Measurements from ENCODE around the gene NLRP7.
"Not testable (repeated sequence)": the region's sequence is repeated elsewhere in the genome, so short reads cannot be mapped to it uniquely, and the experiment has no call there.

Gene NLRP7

DNA sequence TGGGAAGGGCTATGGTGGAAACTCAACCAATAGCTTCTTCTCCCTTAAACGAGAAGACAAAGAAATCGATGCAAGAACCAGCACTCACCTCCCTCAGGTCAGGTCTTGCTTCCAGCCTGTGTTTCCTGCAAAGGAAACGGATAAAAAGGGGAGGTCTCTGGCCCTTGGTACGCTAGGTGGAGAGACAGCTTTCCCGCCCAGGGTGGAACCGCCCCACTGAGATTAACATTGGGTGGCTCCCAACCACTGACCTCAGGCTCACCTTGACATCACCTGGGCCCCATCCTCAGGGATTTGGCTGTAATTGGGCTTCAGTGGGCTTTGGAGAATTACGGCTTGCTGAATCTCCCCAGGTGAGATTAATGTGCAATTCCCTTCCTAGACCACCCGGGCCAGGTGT lies at the start of gene NLRP7:
Gene NLRP7, minus strand, starts transcription at position 150 of the 400 bp plus-strand sequence.
- no peak for DNase-seq

DNA sequence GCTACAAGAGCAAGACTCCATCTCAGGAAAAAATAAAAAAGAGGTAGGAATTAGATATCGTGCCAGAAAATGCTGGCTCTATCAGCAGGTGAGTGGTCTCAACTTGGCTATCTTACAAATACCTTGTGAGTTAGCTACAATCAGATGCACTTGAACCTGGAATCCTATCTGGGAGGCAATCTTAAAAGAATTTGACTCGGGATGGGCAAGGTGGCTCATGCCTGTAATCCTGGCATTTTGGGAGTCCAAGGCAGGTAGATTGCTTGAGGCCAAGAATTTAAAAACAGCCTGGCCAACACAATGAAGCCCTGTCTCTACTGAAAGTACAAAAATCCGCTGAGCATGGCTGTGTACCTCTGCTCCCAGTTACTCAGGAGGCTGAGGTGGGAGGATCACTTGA lies 48.2 kb upstream of the NLRP7 start:
- no peak for DNase-seq

DNA sequence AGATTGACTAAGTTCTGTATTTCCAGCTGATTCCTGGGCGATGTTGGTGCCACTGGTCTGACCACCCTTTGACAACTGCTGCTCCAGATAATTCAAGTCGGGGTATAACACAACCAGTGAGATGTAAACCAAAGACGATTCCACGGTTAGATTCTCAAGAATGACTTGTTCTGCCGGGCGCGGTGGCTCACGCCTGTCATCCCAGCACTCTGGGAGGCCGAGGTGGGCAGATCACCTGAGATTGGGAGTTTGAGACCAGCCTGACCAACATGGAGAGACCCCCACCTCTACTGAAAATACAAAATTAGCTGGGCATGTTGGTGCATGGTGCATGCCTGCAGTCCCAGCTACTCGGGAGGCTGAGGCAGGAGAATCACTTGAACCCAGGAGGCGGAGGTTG lies 42.2 kb upstream of the NLRP7 start:
- not testable (repeated sequence) for DNase-seq

DNA sequence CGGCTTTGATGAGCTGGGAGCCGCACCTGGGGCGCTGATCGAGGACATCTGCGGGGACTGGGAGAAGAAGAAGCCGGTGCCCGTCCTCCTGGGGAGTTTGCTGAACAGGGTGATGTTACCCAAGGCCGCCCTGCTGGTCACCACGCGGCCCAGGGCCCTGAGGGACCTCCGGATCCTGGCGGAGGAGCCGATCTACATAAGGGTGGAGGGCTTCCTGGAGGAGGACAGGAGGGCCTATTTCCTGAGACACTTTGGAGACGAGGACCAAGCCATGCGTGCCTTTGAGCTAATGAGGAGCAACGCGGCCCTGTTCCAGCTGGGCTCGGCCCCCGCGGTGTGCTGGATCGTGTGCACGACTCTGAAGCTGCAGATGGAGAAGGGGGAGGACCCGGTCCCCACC lies 35.2 kb upstream of the NLRP7 start:
- not testable (repeated sequence) for DNase-seq

DNA sequence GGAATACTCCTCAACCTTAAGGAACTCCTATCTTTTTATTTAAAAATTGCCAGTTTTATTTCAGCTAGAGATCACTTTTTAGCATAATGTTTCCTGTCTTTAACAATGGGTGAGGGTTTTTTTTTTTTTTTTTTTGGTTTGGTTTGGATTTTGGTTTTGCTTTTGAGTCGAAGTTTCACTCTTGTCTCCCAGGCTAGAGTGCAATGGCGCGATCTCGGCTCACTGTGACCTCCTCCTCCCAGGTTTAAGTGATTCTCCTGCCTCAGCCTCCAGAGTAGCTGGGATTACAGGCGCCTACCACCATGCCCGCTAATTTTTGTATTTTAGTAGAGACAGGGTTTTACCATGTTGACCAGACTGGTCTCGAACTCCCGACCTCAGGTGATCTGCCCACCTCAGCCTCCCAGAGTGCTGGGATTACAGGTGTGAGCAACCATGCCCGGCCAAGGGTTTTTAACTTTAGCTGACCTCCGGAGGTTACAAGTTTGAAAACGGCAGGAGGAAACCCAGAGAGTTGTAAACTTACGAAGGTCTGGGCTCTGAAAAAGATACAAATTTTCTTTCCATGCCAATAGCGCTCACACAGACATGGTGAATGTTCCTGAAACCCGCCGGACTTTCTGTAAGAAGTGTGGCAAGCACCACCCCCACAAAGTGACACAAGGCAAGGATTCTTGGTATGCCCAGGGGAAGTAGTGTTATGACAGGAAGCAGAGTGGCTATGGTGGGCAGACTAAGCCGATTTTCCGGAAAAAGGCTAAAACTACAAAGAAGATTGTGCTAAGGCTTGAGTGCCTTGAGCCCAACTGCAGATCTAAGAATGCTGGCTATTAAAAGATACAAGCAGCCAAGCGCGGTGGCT lies 26.1 kb upstream of the NLRP7 start:
- DNase-seq: peak; percentile 95

DNA sequence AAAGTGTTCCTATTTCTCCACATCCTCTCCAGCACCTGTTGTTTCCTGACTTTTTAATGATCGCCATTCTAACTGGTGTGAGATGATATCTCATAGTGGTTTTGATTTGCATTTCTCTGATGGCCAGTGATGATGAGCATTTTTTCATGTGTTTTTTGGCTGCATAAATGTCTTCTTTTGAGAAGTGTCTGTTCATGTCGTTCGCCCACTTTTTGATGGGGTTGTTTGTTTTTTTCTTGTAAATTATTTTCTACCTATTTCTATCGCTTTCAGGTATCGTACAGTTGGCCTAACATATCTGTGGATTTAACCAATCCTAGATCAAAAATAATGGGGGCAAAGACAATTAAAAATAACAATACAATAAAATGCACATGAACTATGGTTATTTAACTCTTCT lies 24.1 kb upstream of the NLRP7 start:
- DNase-seq: not testable (repeated sequence)

GRCh38 chr19:54969647-54970046 lies 22.3 kb upstream of the NLRP7 start:
- DNase-seq: no peak

- no peak for DNase-seq
Measured at GRCh38 chr19:54967611-54968010, 20.3 kb upstream of the NLRP7 start.

- not testable (repeated sequence) for DNase-seq
Measured at GRCh38 chr19:54965055-54965454, 17.7 kb upstream of the NLRP7 start.

DNA sequence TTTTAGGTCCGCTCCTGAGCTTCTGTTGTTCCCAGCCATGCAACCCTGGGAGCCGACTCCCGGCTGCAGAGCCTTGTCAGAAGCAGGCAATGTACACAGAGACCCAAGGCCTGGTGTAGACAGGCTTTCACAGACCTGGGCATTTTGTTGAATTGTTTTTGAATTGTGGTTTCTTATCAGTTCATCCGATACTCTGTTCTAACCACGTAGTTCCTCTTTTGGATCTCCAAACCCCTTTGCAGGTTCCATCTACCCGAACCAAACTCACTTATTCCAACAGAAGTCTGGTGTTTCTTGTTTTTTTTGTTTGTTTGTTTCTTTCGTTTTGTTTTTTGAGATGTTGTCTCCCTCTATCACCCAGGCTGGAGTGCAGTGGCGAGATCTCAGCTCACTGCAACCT lies 12.5 kb upstream of the NLRP7 start:
- DNase-seq: peak; percentile 94

DNA sequence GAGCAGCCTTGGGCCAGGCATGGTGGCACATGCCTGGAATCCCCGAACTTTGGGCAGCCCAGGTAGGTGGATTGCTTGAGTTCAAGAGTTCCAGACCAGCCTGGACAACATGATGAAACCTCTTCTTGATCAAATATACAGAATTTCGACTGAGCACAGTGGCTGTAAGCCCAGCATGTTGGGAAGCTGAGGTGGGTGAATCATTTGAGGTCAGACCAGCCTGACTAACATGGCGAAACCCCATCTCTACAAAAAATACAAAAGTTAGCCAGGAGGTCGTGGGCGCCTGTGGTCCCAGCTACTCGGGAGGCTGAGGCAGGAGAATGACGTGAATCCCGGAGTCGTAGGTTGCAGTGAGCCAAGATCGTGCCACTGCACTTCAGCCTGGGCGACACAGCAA lies 8.0 kb upstream of the NLRP7 start:
- DNase-seq: peak; percentile 67

- not testable (repeated sequence) for DNase-seq
Measured at GRCh38 chr19:54953345-54953713, 6.0 kb upstream of the NLRP7 start.

GRCh38 chr19:54952591-54953344 lies 5.4 kb upstream of the NLRP7 start:
- DNase-seq: peak; percentile 94

DNA sequence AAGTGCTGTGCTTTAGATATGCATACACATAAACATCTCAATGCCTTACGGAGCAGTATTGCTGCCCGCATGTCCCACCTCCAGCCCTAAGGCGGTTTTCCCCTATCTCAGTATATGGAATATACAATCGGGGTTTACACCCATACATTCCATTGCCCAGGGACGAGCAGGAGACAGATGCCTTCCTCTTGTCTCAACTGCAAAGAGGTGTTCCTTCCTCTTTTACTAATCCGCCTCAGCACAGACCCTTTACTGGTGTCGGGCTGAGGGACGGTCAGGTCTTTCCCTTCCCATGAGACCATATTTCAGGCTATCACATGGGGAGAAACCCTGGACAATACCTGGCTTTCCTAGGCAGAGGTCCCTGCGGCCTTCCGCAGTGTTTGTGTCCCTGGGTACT lies 3.2 kb upstream of the NLRP7 start:
- peak; percentile 54 for DNase-seq

DNA sequence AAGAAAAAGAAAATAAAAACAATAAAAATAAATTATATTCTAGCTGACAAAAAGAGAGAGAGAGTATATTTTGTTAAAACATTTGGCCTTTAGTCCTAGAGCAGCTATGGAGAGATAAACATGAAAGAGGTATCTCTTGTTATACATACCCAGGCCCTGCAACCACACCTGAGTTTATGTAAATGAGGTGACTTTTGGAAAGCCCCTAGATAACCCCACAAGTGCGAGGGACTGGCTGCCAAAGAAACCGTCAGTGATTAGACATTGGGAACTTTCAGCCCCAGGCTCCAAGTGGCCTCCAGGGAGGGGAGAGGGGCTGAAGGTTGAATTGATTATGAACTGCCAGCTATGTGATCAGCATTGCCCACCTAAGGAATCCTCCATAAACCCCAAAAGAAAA lies 2.1 kb upstream of the NLRP7 start:
- DNase-seq: no peak

- DNase-seq: not testable (repeated sequence)
Measured at GRCh38 chr19:54943772-54944361, 3.5 kb downstream of the NLRP7 start.

DNA sequence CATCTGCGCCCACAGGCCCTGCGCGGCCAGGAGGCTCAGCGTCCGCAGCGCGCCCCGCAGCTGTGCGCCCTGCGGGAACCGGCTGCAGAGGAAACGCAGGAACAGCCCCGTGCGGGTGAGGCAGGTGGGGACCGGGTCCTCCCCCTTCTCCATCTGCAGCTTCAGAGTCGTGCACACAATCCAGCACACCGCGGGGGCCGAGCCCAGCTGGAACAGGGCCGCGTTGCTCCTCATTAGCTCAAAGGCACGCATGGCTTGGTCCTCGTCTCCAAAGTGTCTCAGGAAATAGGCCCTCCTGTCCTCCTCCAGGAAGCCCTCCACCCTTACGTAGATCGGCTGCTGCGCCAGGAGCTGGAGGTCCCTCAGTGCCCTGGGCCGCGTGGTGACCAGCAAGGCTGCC lies 7.8 kb downstream of the NLRP7 start:
- DNase-seq: not testable (repeated sequence)

DNA sequence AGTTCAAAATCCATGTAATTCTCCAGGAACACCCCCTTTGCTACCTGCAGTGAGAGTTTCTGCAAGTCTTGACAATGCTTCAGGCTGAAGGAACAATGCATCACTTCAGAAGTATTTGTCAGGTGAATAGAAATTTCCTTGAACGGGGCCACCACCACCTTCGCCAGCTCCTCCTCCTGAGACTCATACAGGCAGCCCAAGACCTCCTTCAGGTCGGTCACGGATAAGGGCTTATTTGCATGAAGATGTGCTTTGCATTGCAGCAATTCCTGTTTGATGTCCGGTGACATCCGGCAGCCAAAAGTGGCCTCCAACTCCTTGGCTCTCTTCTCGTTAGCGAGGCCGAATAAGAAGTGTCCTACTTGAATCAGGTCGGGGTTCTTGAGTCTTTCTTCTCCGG lies 8.4 kb downstream of the NLRP7 start:
- no peak for DNase-seq

DNA sequence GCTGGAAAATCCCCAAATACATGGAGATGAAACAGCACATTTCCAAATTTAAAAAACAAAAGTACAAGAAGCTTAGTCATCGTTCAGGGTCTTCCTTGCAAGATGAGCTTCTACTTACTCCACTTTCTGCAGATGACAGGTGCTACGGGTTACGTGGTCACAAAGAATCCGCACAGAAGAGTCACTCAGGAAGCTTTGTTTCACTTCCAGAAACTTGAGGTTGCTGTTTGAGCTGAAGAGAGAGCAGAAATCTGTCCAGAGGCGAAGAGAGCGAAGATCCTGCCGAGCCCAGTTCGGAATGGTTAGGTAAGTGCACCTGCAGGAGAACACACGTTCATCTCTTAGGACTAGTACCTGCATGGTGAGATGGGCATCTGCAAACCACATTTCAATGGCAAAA lies 9.4 kb downstream of the NLRP7 start:
- DNase-seq: peak; percentile 74

GRCh38 chr19:54928299-54928698 lies 19.0 kb downstream of the NLRP7 start:
- DNase-seq: peak; percentile 64

GRCh38 chr19:54923276-54923675 lies 24.1 kb downstream of the NLRP7 start:
- DNase-seq: no peak

DNA sequence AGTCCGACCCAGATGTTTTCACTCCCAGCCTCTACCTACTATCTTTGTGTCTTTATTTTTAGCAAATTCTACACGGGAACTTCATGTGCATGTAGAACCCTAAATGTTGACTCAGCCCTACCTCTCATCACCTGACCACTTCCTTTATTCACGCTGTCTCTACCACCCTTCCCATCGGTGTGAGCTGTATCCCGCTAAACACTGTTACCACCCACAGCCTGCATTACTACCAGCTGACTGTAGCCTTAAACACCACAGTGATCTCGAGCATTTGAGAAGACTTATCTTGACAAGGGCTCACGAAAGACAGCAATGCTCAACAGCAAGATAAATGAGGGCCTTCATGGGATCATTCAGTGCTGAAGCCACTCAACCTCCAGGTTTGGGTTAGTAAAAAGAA lies 26.2 kb downstream of the NLRP7 start:
- peak; percentile 41 for DNase-seq

- DNase-seq: peak; percentile 16
Measured at GRCh38 chr19:54919646-54920563, 27.4 kb downstream of the NLRP7 start.
